SU-DHL-6 (cell line): Measurements from ENCODE around the gene SGSM1.

Experiments used
- H2AFZ ChIP-seq: fragments of 200-600 bp; sonication (generic); 2 replicates; pipeline ENCODE4 v1.6.1; 2014; ENCODE audit warnings: low read depth, mild to moderate bottlenecking, moderate library complexity, mixed read lengths, antibody characterized with exemption, low read length; ENCODE audit not compliant: severe bottlenecking
- H3F3A ChIP-seq: fragments of 200-600 bp; shearing (Covaris generic); 2 replicates; pipeline ENCODE4 v1.6.0; 2016; ENCODE audit warnings: antibody characterized with exemption, mild to moderate bottlenecking; ENCODE audit not compliant: insufficient read depth
- H3K27ac ChIP-seq: fragments of 200-600 bp; sonication (generic); 2 replicates; pipeline ENCODE4 v1.5.1; 2016; ENCODE audit warnings: low read depth, mild to moderate bottlenecking, low read length, moderate library complexity, mixed read lengths
- H3K27me3 ChIP-seq: fragments of 200-600 bp; sonication (generic), shearing (Covaris generic); 2 replicates; pipeline ENCODE4 v1.6.0; 2014; ENCODE audit warnings: mild to moderate bottlenecking, low read length
- H3K36me3 ChIP-seq: fragments of 200-600 bp; sonication (generic); 2 replicates; pipeline ENCODE4 v1.6.1; 2014; ENCODE audit warnings: mild to moderate bottlenecking, low read length, mixed read lengths
- H3K4me2 ChIP-seq: fragments of 300-600, 200-600 bp; shearing (Covaris generic), sonication (generic); 2 replicates; pipeline ENCODE4 v1.6.0; 2014; ENCODE audit warnings: low read length, low read depth, mild to moderate bottlenecking; ENCODE audit not compliant: poor library complexity, severe bottlenecking
- H3K4me3 ChIP-seq: fragments of 200-600 bp; sonication (generic); 2 replicates; pipeline ENCODE4 v1.5.1; 2014; ENCODE audit warnings: antibody characterized with exemption, low read length, mild to moderate bottlenecking, mixed read lengths; ENCODE audit not compliant: insufficient read depth, poor library complexity, severe bottlenecking
- H3K79me2 ChIP-seq: fragments of 200-600 bp; sonication (generic); 2 replicates; pipeline ENCODE4 v1.6.1; 2014; ENCODE audit warnings: mild to moderate bottlenecking, low read length, moderate library complexity; ENCODE audit not compliant: insufficient read depth
- H3K9ac ChIP-seq: fragments of 200-600 bp; sonication (generic); 2 replicates; pipeline ENCODE4 v1.7.0; 2014; ENCODE audit warnings: mild to moderate bottlenecking, low read length
- H3K9me2 ChIP-seq: fragments of 200-600 bp; sonication (generic); replicated peaks from 2 replicates; pipeline ENCODE4 v1.6.1; 2014; ENCODE audit warnings: low read length; ENCODE audit not compliant: insufficient read depth
- H3K9me3 ChIP-seq: fragments of 200-600 bp; sonication (generic); 2 replicates; pipeline ENCODE4 v1.6.1; 2014; ENCODE audit warnings: low read length, mixed read lengths; ENCODE audit not compliant: insufficient read depth
- H4K20me1 ChIP-seq: fragments of 200-600 bp; sonication (generic); 2 replicates; pipeline ENCODE4 v1.6.1; 2014; ENCODE audit warnings: low read depth, mild to moderate bottlenecking, antibody characterized with exemption, low read length, moderate library complexity, mixed read lengths
- CTCF ChIP-seq: fragments of 200-600 bp; sonication (generic); IDR thresholded peaks from one replicate; pipeline ENCODE4 v1.5.1; 2017; ENCODE audit warnings: antibody characterized with exemption, mild to moderate bottlenecking, low read length, moderate library complexity; ENCODE audit not compliant: insufficient read depth, poor library complexity, severe bottlenecking
- EZH2phosphoT487 ChIP-seq: fragments of 200-600 bp; sonication (generic), shearing (Covaris generic); conservative IDR thresholded peaks from 2 replicates; pipeline ENCODE4 v1.6.1; 2018; ENCODE audit warnings: mild to moderate bottlenecking, antibody characterized with exemption, low read length, moderate library complexity, mixed read lengths

SGSM1 gene

GRCh38 chr22:24805790-24806662, at the start of gene SGSM1:
TSS of gene SGSM1 (plus strand) at chr22:24806211. CDS start at chr22:24806326, 115 bp downstream.
- no peaks in the 10 kb centered on the region for H3K79me2 ChIP-seq
- no peak within 1 kb of the TSS for H3K27ac ChIP-seq
- no peaks in the 10 kb centered on the region for H3K9me3 ChIP-seq
- H2AFZ ChIP-seq: peak within 1 kb of the TSS; percentile 89
- H3K27me3 ChIP-seq: no peaks in the 10 kb centered on the region
- TF ChIP-seq CTCF (no peak), EZH2phosphoT487 (no peak)
- H3F3A ChIP-seq: no peaks in the 10 kb centered on the region
- peak within 1 kb of the TSS; percentile 75 for H3K4me2 ChIP-seq
- no peaks in the 10 kb centered on the region for H3K9me2 ChIP-seq
- H3K4me3 ChIP-seq: peak within 1 kb of the TSS; percentile 55
- no peaks in the 10 kb centered on the region for H4K20me1 ChIP-seq
- H3K36me3 ChIP-seq: no peaks in the 10 kb centered on the region
- peak within 1 kb of the TSS; percentile 54 for H3K9ac ChIP-seq

GRCh38 chr22:24758164-24758799, 47.7 kb upstream of the SGSM1 start:
- Histone ChIP-seq H3K9ac (no peak overlapping the region), H3F3A (no peaks in the 10 kb centered on the region), H3K79me2 (no peaks in the 10 kb centered on the region), H3K9me3 (no peaks in the 10 kb centered on the region), H3K9me2 (no peaks in the 10 kb centered on the region), H2AFZ (no peak overlapping the region), H3K27me3 (no peaks in the 10 kb centered on the region), H3K27ac (no peak overlapping the region), H3K4me2 (no peak overlapping the region), H4K20me1 (no peaks in the 10 kb centered on the region), H3K4me3 (no peak overlapping the region), H3K36me3 (no peaks in the 10 kb centered on the region)
- TF ChIP-seq EZH2phosphoT487: no peak
- peak; percentile 97 for TF ChIP-seq CTCF

GRCh38 chr22:24759765-24760164, 46.2 kb upstream of the SGSM1 start:
- H3K4me2 ChIP-seq: no peak overlapping the region

More at GRCh38 chr22:24759765-24760164, 46.2 kb upstream of the SGSM1 start:
- H3K9me2 ChIP-seq: no peaks in the 10 kb centered on the region
- no peak for TF ChIP-seq CTCF
- no peak for TF ChIP-seq EZH2phosphoT487
- no peak overlapping the region for H3K27ac ChIP-seq
- no peak overlapping the region for H3K9ac ChIP-seq
- H2AFZ ChIP-seq: no peak overlapping the region
- H3K27me3 ChIP-seq: no peaks in the 10 kb centered on the region
- H3F3A ChIP-seq: no peaks in the 10 kb centered on the region
- H3K4me3 ChIP-seq: no peak overlapping the region
- H3K79me2 ChIP-seq: no peaks in the 10 kb centered on the region
- no peaks in the 10 kb centered on the region for H3K9me3 ChIP-seq
- no peaks in the 10 kb centered on the region for H4K20me1 ChIP-seq
- no peaks in the 10 kb centered on the region for H3K36me3 ChIP-seq
